HEK293 (cell line): ENCODE data around the gene PCBP2.

Experiments used
- AEBP2 ChIP-seq: fragments of 450-650 bp; formaldehyde crosslinking; IDR thresholded peaks from 2 replicates; pipeline ENCODE4 v1.5.1; 2016; ENCODE audit warnings: missing biosample characterization, missing genetic modification characterization, borderline replicate concordance
- CTCF ChIP-seq: fragments of 450-650 bp; formaldehyde crosslinking; IDR thresholded peaks from 2 replicates; pipeline ENCODE4 v1.5.1; 2016; ENCODE audit warnings: missing biosample characterization, missing genetic modification characterization
- ELK4 ChIP-seq: IDR thresholded peaks from 2 replicates; pipeline ENCODE4 v1.6.1; 2011; ENCODE audit warnings: mild to moderate bottlenecking, low read depth, low read length, borderline replicate concordance
- OVOL3 ChIP-seq: fragments of 450-650 bp; formaldehyde crosslinking; IDR thresholded peaks from 2 replicates; pipeline ENCODE4 v1.5.1; 2016; ENCODE audit warnings: missing biosample characterization, missing genetic modification characterization
- REST ChIP-seq: fragments of 450-650 bp; formaldehyde crosslinking; IDR thresholded peaks from 2 replicates; pipeline ENCODE4 v1.5.1; 2016; ENCODE audit warnings: missing biosample characterization, missing genetic modification characterization
- ZBTB11 ChIP-seq: fragments of 450-650 bp; formaldehyde crosslinking; conservative IDR thresholded peaks from 2 replicates; pipeline ENCODE4 v1.5.1; 2016; ENCODE audit warnings: low read depth, missing biosample characterization, missing genetic modification characterization
- ZBTB21 ChIP-seq: fragments of 450-650 bp; formaldehyde crosslinking; IDR thresholded peaks from 2 replicates; pipeline ENCODE4 v1.5.1; 2017; ENCODE audit warnings: missing biosample characterization, missing genetic modification characterization
- ZNF174 ChIP-seq: fragments of 450-650 bp; formaldehyde crosslinking; IDR thresholded peaks from 2 replicates; pipeline ENCODE4 v1.5.0; 2017; ENCODE audit warnings: missing biosample characterization, mild to moderate bottlenecking, missing genetic modification characterization
- ZNF239 ChIP-seq: fragments of 450-650 bp; formaldehyde crosslinking; IDR thresholded peaks from 2 replicates; pipeline ENCODE4 v1.5.1; 2016; ENCODE audit warnings: missing biosample characterization, missing genetic modification characterization
- ZNF274 ChIP-seq, 2 experiments: fragments of 200-500 bp in 1 of 2; fragments of 450-650 bp in 1 of 2; sonication (Bioruptor generic) in 1 of 2; formaldehyde crosslinking in 1 of 2; IDR thresholded peaks; 2 replicates each; pipeline versions ENCODE4 v1.5.1 to v1.6.1; 2014 to 2016; ENCODE audit warnings: borderline replicate concordance in 1 of 2, inconsistent platforms in 1 of 2, low read length in 1 of 2, missing biosample characterization in 1 of 2, missing genetic modification characterization in 1 of 2
- ZNF335 ChIP-seq: fragments of 450-650 bp; formaldehyde crosslinking; conservative IDR thresholded peaks from 2 replicates; pipeline ENCODE4 v1.5.1; 2016; ENCODE audit warnings: missing biosample characterization, missing genetic modification characterization
- ZNF416 ChIP-seq: fragments of 450-650 bp; formaldehyde crosslinking; IDR thresholded peaks from 2 replicates; pipeline ENCODE4 v1.5.1; 2016; ENCODE audit warnings: missing biosample characterization, missing genetic modification characterization
- ZNF544 ChIP-seq: fragments of 450-650 bp; formaldehyde crosslinking; IDR thresholded peaks from 2 replicates; pipeline ENCODE4 v1.5.0; 2017; ENCODE audit warnings: missing biosample characterization, missing genetic modification characterization
- TF ChIP-seq, protein P1 (sequence below): fragments of 450-650 bp; formaldehyde crosslinking; IDR thresholded peaks from 2 replicates; pipeline ENCODE4 v1.5.1; 2017; ENCODE audit warnings: missing biosample characterization, missing genetic modification characterization

DNA sequence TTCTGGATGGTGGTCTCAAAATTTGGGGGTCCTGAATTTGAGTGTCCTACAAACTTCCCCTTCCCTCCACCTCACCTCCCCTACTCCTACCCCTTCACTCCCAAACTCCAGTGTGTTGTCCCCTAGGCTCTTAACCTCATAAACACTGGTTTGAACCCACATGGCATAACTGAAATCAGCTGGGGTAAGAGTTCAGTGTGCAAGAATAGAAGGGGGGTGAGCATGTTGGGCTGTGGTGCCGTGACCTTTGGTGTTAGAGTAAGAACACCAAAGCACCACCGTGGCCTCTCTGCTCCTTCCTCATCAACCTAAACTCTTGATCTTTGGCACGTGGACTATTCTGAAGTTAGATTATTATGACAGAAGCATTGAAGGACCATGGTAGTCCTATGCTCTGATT lies 11.0 kb downstream of the PCBP2 start:
- no peak for TF ChIP-seq AEBP2 (tag by site-specific recombination)
- TF ChIP-seq CTCF, result no peak
- TF ChIP-seq, protein P1, sequence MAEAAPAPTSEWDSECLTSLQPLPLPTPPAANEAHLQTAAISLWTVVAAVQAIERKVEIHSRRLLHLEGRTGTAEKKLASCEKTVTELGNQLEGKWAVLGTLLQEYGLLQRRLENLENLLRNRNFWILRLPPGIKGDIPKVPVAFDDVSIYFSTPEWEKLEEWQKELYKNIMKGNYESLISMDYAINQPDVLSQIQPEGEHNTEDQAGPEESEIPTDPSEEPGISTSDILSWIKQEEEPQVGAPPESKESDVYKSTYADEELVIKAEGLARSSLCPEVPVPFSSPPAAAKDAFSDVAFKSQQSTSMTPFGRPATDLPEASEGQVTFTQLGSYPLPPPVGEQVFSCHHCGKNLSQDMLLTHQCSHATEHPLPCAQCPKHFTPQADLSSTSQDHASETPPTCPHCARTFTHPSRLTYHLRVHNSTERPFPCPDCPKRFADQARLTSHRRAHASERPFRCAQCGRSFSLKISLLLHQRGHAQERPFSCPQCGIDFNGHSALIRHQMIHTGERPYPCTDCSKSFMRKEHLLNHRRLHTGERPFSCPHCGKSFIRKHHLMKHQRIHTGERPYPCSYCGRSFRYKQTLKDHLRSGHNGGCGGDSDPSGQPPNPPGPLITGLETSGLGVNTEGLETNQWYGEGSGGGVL (tag by site-specific recombination), result no peak
- no peak for TF ChIP-seq REST (tag by site-specific recombination)
- TF ChIP-seq ZNF335 (tag by site-specific recombination), result no peak
- TF ChIP-seq ELK4, result no peak
- no peak for TF ChIP-seq OVOL3 (tag by site-specific recombination)
- TF ChIP-seq ZNF174 (tag by site-specific recombination), result no peak
- no peak for TF ChIP-seq ZNF544 (tag by site-specific recombination)
- TF ChIP-seq ZBTB11 (tag by site-specific recombination), result no peak
- no peak for TF ChIP-seq ZNF416 (tag by site-specific recombination)
- TF ChIP-seq ZNF239 (tag by site-specific recombination), result no peak
- TF ChIP-seq ZBTB21, result no peak
- TF ChIP-seq ZNF274 (IDR thresholded peaks at IDR 0.05; ENCODE audit: low read length), result no peak
- no peak for TF ChIP-seq ZNF274 (tag by site-specific recombination; IDR thresholded peaks at IDR 0.05; ENCODE audit: borderline replicate concordance)
